Naive thymus-derived CD8-positive, alpha-beta T cell (primary cell): ENCODE data around the gene ZMYND19. TPM values are rescaled to one million over a fixed set of nuclear protein-coding genes. Genes with fewer than 3 reads are reported as not detected.
"Not testable (repeated sequence)": the region's sequence is repeated elsewhere in the genome, so short reads cannot be mapped to it uniquely, and the experiment has no call there.

ENCODE experiments used
- ATAC-seq, 2 donors: fragments of 150-1000 bp; cut with Tn5 transposase in 1 of 2; sonication (Bioruptor Pico), chemical (Tn5 transposase) in 1 of 2; 1 replicate in 1 of 2; 2 replicates in 1 of 2; pipeline ENCODE4 v1.10.0; 2021; ENCODE audit warnings: mild to moderate bottlenecking in 2 of 2, moderate library complexity in 2 of 2
- POLR2A ChIA-PET: fragments of 350-600 bp; sonication (Branson Sonifier 250); formaldehyde crosslinking; loops from one replicate; lab custom pipeline; 2021; ENCODE audit warnings: antibody characterized with exemption; lab: Charles Lee
- DNase-seq, 10 donors: peaks; one replicate each; pipeline versions ENCODE4 v3.0.0 to v3.0.0-alpha.2; 2020 to 2022
- H3K27ac Mint-ChIP-seq, 10 donors: one replicate each; pipeline ENCODE4 v1.8.0; 2020 to 2022; ENCODE audit warnings: mild to moderate bottlenecking in 10 of 10, mixed read lengths in 10 of 10, moderate library complexity in 4 of 10, inconsistent platforms in 1 of 10
- H3K27me3 Mint-ChIP-seq, 5 donors: one replicate each; pipeline ENCODE4 v1.8.0; 2021 to 2022; ENCODE audit warnings: mixed read lengths in 5 of 5
- H3K36me3 Mint-ChIP-seq, 3 donors: one replicate each; pipeline ENCODE4 v1.8.0; 2020 to 2022; ENCODE audit warnings: mixed read lengths in 3 of 3, mild to moderate bottlenecking in 2 of 3, inconsistent platforms in 1 of 3
- H3K4me1 Mint-ChIP-seq, 4 donors: one replicate each; pipeline ENCODE4 v1.8.0; 2021 to 2022; ENCODE audit warnings: mixed read lengths in 4 of 4
- H3K4me3 Mint-ChIP-seq, 10 donors: one replicate each; pipeline ENCODE4 v1.8.0; 2020 to 2022; ENCODE audit warnings: mild to moderate bottlenecking in 10 of 10, mixed read lengths in 10 of 10, moderate library complexity in 6 of 10, inconsistent platforms in 1 of 10
- H3K9me3 Mint-ChIP-seq, 9 donors: one replicate each; pipeline ENCODE4 v1.8.0; 2020 to 2022; ENCODE audit warnings: mixed read lengths in 9 of 9, mild to moderate bottlenecking in 3 of 9, inconsistent platforms in 1 of 9, moderate library complexity in 1 of 9
- polyA plus RNA-seq, 3 donors: library from polyadenylated mRNA; unstranded; fragments of 300-500 nt; fragmentation: Illumina TruSeq; gene quantifications; one replicate each; pipeline ENCODE4 v1.2.3, GENCODE V29; 2021
- total RNA-seq, 8 experiments: library from RNA in 2 of 8; stranded (reverse) in 2 of 8; gene quantifications; one replicate each; pipeline ENCODE4 v1.2.3 and lab custom pipeline; 2021 to 2026

The ZMYND19 gene
- total and polyA plus RNA-seq, 5 experiments from 2014 or later: 5.5 to 27.5 (median 15.7) TPM

DNA sequence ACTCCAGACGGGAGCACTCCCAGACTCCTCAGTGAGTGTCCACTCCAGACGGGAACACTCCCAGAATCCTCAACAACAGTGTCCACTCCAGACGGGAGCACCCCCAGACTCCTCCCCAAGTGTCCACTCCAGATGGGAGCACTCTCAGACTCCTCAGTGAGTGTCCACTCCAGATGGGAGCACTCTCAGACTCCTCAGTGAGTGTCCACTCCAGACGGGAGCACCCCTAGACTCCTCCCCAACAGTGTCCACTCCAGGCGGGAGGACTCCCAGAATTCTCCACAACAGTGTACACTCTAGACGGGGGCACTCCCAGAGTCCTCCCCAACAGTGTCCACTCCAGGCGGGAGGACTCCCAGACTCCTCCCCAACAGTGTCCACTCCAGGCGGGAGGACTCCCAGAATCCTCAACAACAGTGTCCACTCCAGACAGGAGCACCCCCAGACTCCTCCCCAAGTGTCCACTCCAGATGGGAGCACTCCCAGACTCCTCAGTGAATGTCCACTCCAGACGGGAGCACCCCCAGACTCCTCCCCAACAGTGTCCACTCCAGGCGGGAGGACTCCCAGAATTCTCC is 57.3 kb downstream of the ZMYND19 start:
- peaks cover 16 to 33% (median 29%) of the 10 kb centered on the region in 4 donors for H3K4me1 Mint-ChIP-seq
- ATAC-seq, H3K27me3 Mint-ChIP-seq, H3K27ac Mint-ChIP-seq, H3K4me3 Mint-ChIP-seq, H3K36me3 Mint-ChIP-seq, DNase-seq, H3K9me3 Mint-ChIP-seq, POLR2A ChIA-PET: not testable (repeated sequence)

Other genes with a start within 250 kb of the ZMYND19 start
- gene EXD3, start 167.3 kb downstream of the ZMYND19 start, total RNA-seq: 10 to 100 TPM; 26.4 to 28.3 TPM
- gene EXD3, start 167.3 kb downstream of the ZMYND19 start, polyA plus RNA-seq: 1 to 10 TPM; 2.6 to 4.3 (median 3.9) TPM
- gene NOXA1, start 167.1 kb downstream of the ZMYND19 start, total RNA-seq: 1 to 10 TPM; 4.1 to 4.5 TPM
- gene NOXA1, start 167.1 kb downstream of the ZMYND19 start, polyA plus RNA-seq: 1 to 10 TPM in 2 of 3 donors, under 1 TPM in 1; 0.75 to 1.1 (median 1.1) TPM
- gene ENTPD8, start 149.2 kb downstream of the ZMYND19 start, total RNA-seq: not detected
- gene ENTPD8, start 149.2 kb downstream of the ZMYND19 start, polyA plus RNA-seq: not detected
- 10 to 100 TPM; 19.1 to 19.3 TPM for gene NSMF, start 131.2 kb downstream of the ZMYND19 start, total RNA-seq
- gene NSMF, start 131.2 kb downstream of the ZMYND19 start, polyA plus RNA-seq: 10 to 100 TPM in 1 of 3 donors, 1 to 10 TPM in 2; 7.7 to 14.7 (median 8.2) TPM
- gene PNPLA7, start 40.1 kb downstream of the ZMYND19 start, total RNA-seq: 10 to 100 TPM; 14.5 to 15.7 TPM
- 1 to 10 TPM; 1.2 to 2.3 (median 1.9) TPM for gene PNPLA7, start 40.1 kb downstream of the ZMYND19 start, polyA plus RNA-seq
- 100 to 1,000 TPM in 1 of 2 experiments, 10 to 100 TPM in 1; 93.5 to 104 TPM for gene MRPL41, start 38.6 kb downstream of the ZMYND19 start, total RNA-seq
- gene MRPL41, start 38.6 kb downstream of the ZMYND19 start, polyA plus RNA-seq: 10 to 100 TPM; 36.7 to 46.5 (median 43.0) TPM
- gene DPH7, start 11.6 kb downstream of the ZMYND19 start, total RNA-seq: 10 to 100 TPM; 76.9 to 80.7 TPM
- gene DPH7, start 11.6 kb downstream of the ZMYND19 start, polyA plus RNA-seq: 10 to 100 TPM; 26.2 to 32.8 (median 29.8) TPM
- 10 to 100 TPM; 83.2 to 86.8 TPM for gene ARRDC1, start 15.2 kb upstream of the ZMYND19 start, total RNA-seq
- 10 to 100 TPM; 27.2 to 42.4 (median 32.9) TPM for gene ARRDC1, start 15.2 kb upstream of the ZMYND19 start, polyA plus RNA-seq
- gene EHMT1, start 28.5 kb upstream of the ZMYND19 start, total RNA-seq: 100 to 1,000 TPM; 111 to 113 TPM
- 10 to 100 TPM; 20.9 to 34.4 (median 23.0) TPM for gene EHMT1, start 28.5 kb upstream of the ZMYND19 start, polyA plus RNA-seq